HG03460 (cell line): ENCODE data around the gene SPON1.
"Not testable (repeated sequence)": the region's sequence is repeated elsewhere in the genome, so short reads cannot be mapped to it uniquely, and the experiment has no call there.

ENCODE experiments used
- ATAC-seq: cut with Tn5 transposase; IDR thresholded peaks from one replicate; pipeline ENCODE4 v1.9.1; 2021; ENCODE audit not compliant: unreplicated experiment

Gene SPON1

DNA sequence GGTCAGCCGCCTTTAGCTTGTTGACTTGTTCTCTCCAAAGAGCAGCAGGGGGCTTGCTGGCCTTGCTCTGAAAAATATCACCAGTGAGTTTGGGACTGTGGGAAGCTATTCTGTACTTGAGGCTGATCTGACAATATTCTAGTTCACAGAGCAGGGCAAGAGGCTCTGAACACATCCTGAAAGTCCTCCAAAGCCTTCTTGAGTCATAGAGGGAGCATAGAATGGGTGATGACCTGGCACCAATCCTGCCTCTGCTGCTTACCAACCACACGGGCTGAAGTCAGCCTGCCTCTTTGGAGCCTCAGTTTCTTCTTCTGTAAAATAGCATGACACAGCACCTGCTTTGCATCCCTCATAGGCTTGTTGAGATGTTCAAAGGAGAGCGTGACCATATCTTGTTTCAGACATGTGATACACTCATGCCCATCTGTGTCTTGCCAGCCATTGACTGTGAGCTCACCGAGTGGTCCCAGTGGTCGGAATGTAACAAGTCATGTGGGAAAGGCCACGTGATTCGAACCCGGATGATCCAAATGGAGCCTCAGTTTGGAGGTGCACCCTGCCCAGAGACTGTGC lies 299.8 kb downstream of the SPON1 start:
- no peak for ATAC-seq

- ATAC-seq: no peak
Observed at GRCh38 chr11:14264966-14265365, 302.4 kb downstream of the SPON1 start.

GRCh38 chr11:14266622-14267021 lies 304.1 kb downstream of the SPON1 start:
- no peak for ATAC-seq

- ATAC-seq: no peak
Observed at GRCh38 chr11:14267861-14268635, 305.5 kb downstream of the SPON1 start.

DNA sequence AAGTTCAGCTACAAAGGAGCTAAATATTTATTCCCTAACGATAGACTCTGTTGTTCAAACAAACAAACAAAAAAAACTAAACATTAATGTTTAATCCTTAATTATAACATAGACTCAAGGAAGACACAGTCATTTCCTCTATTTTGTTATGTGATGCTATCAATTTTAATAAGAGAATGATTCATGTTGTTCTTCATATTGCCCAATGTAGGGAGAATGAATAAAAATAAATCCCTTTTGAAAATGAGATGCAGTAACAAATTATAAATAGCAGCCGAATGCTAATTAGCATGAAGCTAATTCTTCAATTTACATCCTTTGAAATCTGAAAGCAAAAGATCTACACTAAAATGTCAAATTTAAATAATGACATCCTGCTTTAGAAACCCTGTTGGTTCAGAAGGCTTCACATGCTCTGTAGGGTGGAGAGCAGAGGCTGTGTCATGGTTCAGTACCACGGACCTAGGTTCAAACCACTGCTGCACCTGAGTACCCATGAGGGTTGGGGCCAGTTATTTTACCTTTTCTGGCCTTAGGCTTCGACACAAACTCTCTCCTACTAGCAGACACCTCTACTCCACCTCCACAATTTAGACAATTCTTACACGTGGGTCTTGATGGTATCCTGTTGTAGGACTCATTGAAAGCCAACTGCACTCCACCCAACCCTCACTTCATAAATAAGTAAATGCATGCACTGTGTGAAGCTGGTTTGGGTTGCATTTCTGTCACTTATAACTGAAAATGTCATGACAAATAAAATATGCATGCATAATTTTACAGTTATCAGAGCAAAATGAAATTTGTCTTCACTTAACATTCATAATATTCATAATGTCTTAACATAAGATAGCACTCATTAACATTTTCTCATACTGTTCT lies 307.4 kb downstream of the SPON1 start:
- peak; percentile 39 for ATAC-seq

- ATAC-seq: peak; percentile 76
Observed at GRCh38 chr11:14270690-14271542, 308.4 kb downstream of the SPON1 start.

- no peak for ATAC-seq
Observed at GRCh38 chr11:14273895-14274294, 311.4 kb downstream of the SPON1 start.

GRCh38 chr11:14275076-14275475 lies 312.6 kb downstream of the SPON1 start:
- no peak for ATAC-seq

GRCh38 chr11:14278869-14279268 lies 316.3 kb downstream of the SPON1 start:
- ATAC-seq: not testable (repeated sequence)

GRCh38 chr11:14288189-14288935 lies 325.8 kb downstream of the SPON1 start:
- no peak for ATAC-seq

DNA sequence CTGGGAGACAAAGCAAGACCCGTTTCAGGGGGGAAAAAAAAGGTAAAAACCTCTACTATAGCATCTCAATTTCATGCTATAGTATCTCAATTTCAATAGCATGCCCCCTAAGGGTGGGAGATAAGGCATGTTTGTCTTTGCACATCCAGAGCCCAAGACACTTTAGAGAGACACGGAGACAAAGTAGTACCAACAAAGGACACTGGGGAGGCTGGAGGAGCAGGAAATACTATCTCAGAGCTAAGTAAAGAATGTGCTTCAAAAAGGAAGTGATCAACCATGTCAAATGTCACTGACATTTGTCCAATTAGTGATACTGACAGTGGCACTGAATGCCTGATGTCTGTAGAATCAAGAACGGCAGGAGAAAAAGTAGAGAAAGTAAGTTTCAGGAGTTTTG lies 327.9 kb downstream of the SPON1 start:
- ATAC-seq: no peak

- no peak for ATAC-seq
Observed at GRCh38 chr11:14299921-14300320, 337.4 kb downstream of the SPON1 start.

- peak; percentile 81 for ATAC-seq
Observed at GRCh38 chr11:14300661-14301304, 338.3 kb downstream of the SPON1 start.

GRCh38 chr11:14304601-14305000 lies 342.1 kb downstream of the SPON1 start:
- no peak for ATAC-seq

- no peak for ATAC-seq
Observed at GRCh38 chr11:14305649-14306048, 343.1 kb downstream of the SPON1 start.

- no peak for ATAC-seq
Observed at GRCh38 chr11:14306481-14306880, 344.0 kb downstream of the SPON1 start.

- ATAC-seq: peak; percentile 39
Observed at GRCh38 chr11:14308114-14308896, 345.8 kb downstream of the SPON1 start.

- peak; percentile 47 for ATAC-seq
Observed at GRCh38 chr11:14308897-14309387, 346.4 kb downstream of the SPON1 start.
